ENCODE data around the gene UBR3.
"Not testable (repeated sequence)": the region's sequence is repeated elsewhere in the genome, so short reads cannot be mapped to it uniquely, and the experiment has no call there.

Gene UBR3

GRCh38 chr2:169933124-169933711 lies 106.0 kb downstream of the UBR3 start:
- DNase-seq (ENCODE audit: low spot score) = no peak

- not testable (repeated sequence) for DNase-seq (ENCODE audit: low spot score)
Measured at GRCh38 chr2:169936652-169937051, 109.4 kb downstream of the UBR3 start.

- DNase-seq (ENCODE audit: low spot score) = no peak
Measured at GRCh38 chr2:169945515-169945914, 118.3 kb downstream of the UBR3 start.

- DNase-seq (ENCODE audit: low spot score) = no peak
Measured at GRCh38 chr2:169946092-169946491, 118.8 kb downstream of the UBR3 start.

GRCh38 chr2:169946546-169946945 lies 119.3 kb downstream of the UBR3 start:
- no peak for DNase-seq (ENCODE audit: low spot score)

- no peak for DNase-seq (ENCODE audit: low spot score)
Measured at GRCh38 chr2:169955940-169956339, 128.7 kb downstream of the UBR3 start.

- not testable (repeated sequence) for DNase-seq (ENCODE audit: low spot score)
Measured at GRCh38 chr2:169957219-169957618, 130.0 kb downstream of the UBR3 start.

GRCh38 chr2:169961911-169962310 lies 134.7 kb downstream of the UBR3 start:
- DNase-seq (ENCODE audit: low spot score) = no peak

- no peak for DNase-seq (ENCODE audit: low spot score)
Measured at GRCh38 chr2:169963786-169964185, 136.5 kb downstream of the UBR3 start.

- DNase-seq (ENCODE audit: low spot score) = no peak
Measured at GRCh38 chr2:169964740-169965139, 137.5 kb downstream of the UBR3 start.

GRCh38 chr2:169965495-169965894 lies 138.2 kb downstream of the UBR3 start:
- DNase-seq (ENCODE audit: low spot score) = no peak

GRCh38 chr2:169966454-169966853 lies 139.2 kb downstream of the UBR3 start:
- no peak for DNase-seq (ENCODE audit: low spot score)

- no peak for DNase-seq (ENCODE audit: low spot score)
Measured at GRCh38 chr2:169968743-169969142, 141.5 kb downstream of the UBR3 start.

- DNase-seq (ENCODE audit: low spot score) = no peak
Measured at GRCh38 chr2:169975221-169975620, 148.0 kb downstream of the UBR3 start.

- no peak for DNase-seq (ENCODE audit: low spot score)
Measured at GRCh38 chr2:169976335-169976851, 149.1 kb downstream of the UBR3 start.

- no peak for DNase-seq (ENCODE audit: low spot score)
Measured at GRCh38 chr2:169977530-169977929, 150.3 kb downstream of the UBR3 start.

GRCh38 chr2:169978402-169979017 lies 151.3 kb downstream of the UBR3 start:
- no peak for DNase-seq (ENCODE audit: low spot score)

GRCh38 chr2:169979025-169979424 lies 151.8 kb downstream of the UBR3 start:
- no peak for DNase-seq (ENCODE audit: low spot score)

GRCh38 chr2:169980001-169980400 lies 152.7 kb downstream of the UBR3 start:
- no peak for DNase-seq (ENCODE audit: low spot score)

GRCh38 chr2:169980643-169981042 lies 153.4 kb downstream of the UBR3 start:
- no peak for DNase-seq (ENCODE audit: low spot score)

- DNase-seq (ENCODE audit: low spot score) = no peak
Measured at GRCh38 chr2:169982929-169983328, 155.7 kb downstream of the UBR3 start.

- no peak for DNase-seq (ENCODE audit: low spot score)
Measured at GRCh38 chr2:169983506-169983905, 156.3 kb downstream of the UBR3 start.

GRCh38 chr2:169984145-169984544 lies 156.9 kb downstream of the UBR3 start:
- no peak for DNase-seq (ENCODE audit: low spot score)
